ENCODE results near the gene CALM1. TPM values are rescaled to one million over a fixed set of nuclear protein-coding genes. Genes with fewer than 3 reads are reported as not detected.

The CALM1 gene
- total RNA-seq, 3 donors from 2014 or later (not counting 1 experiment from before 2014, with no cell fraction given): 868 to 1,074 (median 907) TPM

- no peaks in the 10 kb centered on the region for H3K36me3 Mint-ChIP-seq
- Histone ChIP-seq H3K36me3 (ENCODE audit: control insufficient read depth, insufficient read depth, low read length) (no peaks in the 10 kb centered on the region), H3K27ac (ENCODE audit: low read length) (no peak overlapping the region), H3K27me3 (ENCODE audit: control insufficient read depth, insufficient read depth, low read length) (no peaks in the 10 kb centered on the region), H3K9me3 (ENCODE audit: control insufficient read depth, insufficient read depth, low read length) (no peaks in the 10 kb centered on the region), H3K4me3 (ENCODE audit: low read length) (no peak overlapping the region), H3K4me1 (ENCODE audit: control insufficient read depth, insufficient read depth, low read length) (peaks cover 4% of the 10 kb centered on the region)
- no peaks in the 10 kb centered on the region for H3K4me1 Mint-ChIP-seq
- WGBS (ENCODE audit: insufficient coverage): 54% methylated on average over 6 of the region's 6 CpGs
- H3K27ac Mint-ChIP-seq: no peak overlapping the region
- H3K9me3 Mint-ChIP-seq: no peaks in the 10 kb centered on the region
- intact Hi-C loops (cut with micrococcal nuclease): no loop called here
- H3K27me3 Mint-ChIP-seq (ENCODE audit: low read depth in 2 of 2): peaks cover 0 to 8% of the 10 kb centered on the region in 2 donors
- no peak for TF ChIP-seq CTCF (IDR thresholded peaks at IDR 0.05)
- H3K4me3 Mint-ChIP-seq: no peak overlapping the region
- ATAC-seq (no peak), DNase-seq (no peak)
Measured at GRCh38 chr14:90452366-90452765, 55.5 kb downstream of the CALM1 start.

- Mint-ChIP-seq H3K9me3 (no peaks in the 10 kb centered on the region), H3K4me3 (no peak overlapping the region), H3K27ac (no peak overlapping the region), H3K27me3 (ENCODE audit: low read depth in 2 of 2) (peaks cover 0 to 4% of the 10 kb centered on the region in 2 donors), H3K36me3 (no peaks in the 10 kb centered on the region), H3K4me1 (no peaks in the 10 kb centered on the region)
- ATAC-seq (no peak), DNase-seq (no peak)
- no peak for TF ChIP-seq CTCF (IDR thresholded peaks at IDR 0.05)
- H3K4me1 ChIP-seq (ENCODE audit: control insufficient read depth, insufficient read depth, low read length): peaks cover 4% of the 10 kb centered on the region
- intact Hi-C loops (cut with micrococcal nuclease): no loop called here
- H3K4me3 ChIP-seq (ENCODE audit: low read length): no peak overlapping the region
- WGBS (ENCODE audit: insufficient coverage): 88% methylated on average over 18 of the region's 18 CpGs
- no peaks in the 10 kb centered on the region for H3K36me3 ChIP-seq (ENCODE audit: control insufficient read depth, insufficient read depth, low read length)
- no peaks in the 10 kb centered on the region for H3K9me3 ChIP-seq (ENCODE audit: control insufficient read depth, insufficient read depth, low read length)
- H3K27ac ChIP-seq (ENCODE audit: low read length): no peak overlapping the region
- H3K27me3 ChIP-seq (ENCODE audit: control insufficient read depth, insufficient read depth, low read length): no peaks in the 10 kb centered on the region
Measured at GRCh38 chr14:90453401-90453951, 56.6 kb downstream of the CALM1 start.

GRCh38 chr14:90454041-90455000 is 57.5 kb downstream of the CALM1 start:
- ATAC-seq (no peak), DNase-seq (no peak)
- Histone ChIP-seq H3K36me3 (ENCODE audit: control insufficient read depth, insufficient read depth, low read length) (no peaks in the 10 kb centered on the region), H3K9me3 (ENCODE audit: control insufficient read depth, insufficient read depth, low read length) (no peaks in the 10 kb centered on the region), H3K27ac (ENCODE audit: low read length) (no peak overlapping the region), H3K4me3 (ENCODE audit: low read length) (no peak overlapping the region), H3K27me3 (ENCODE audit: control insufficient read depth, insufficient read depth, low read length) (no peaks in the 10 kb centered on the region), H3K4me1 (ENCODE audit: control insufficient read depth, insufficient read depth, low read length) (peaks cover 4% of the 10 kb centered on the region)
- Mint-ChIP-seq H3K9me3 (no peaks in the 10 kb centered on the region), H3K36me3 (no peaks in the 10 kb centered on the region), H3K27me3 (ENCODE audit: low read depth in 2 of 2) (peaks cover 0 to 4% of the 10 kb centered on the region in 2 donors), H3K4me3 (no peak overlapping the region), H3K4me1 (no peaks in the 10 kb centered on the region), H3K27ac (no peak overlapping the region)
- 91% methylated on average over 25 of the region's 30 CpGs for WGBS (ENCODE audit: insufficient coverage)
- intact Hi-C loops (cut with micrococcal nuclease): no loop called here
- TF ChIP-seq CTCF (IDR thresholded peaks at IDR 0.05): no peak

Measured in natural killer cell (primary cell).